SK-N-SH treated with all-trans-retinoic acid at 6 μM for 48 hours (cell line): ENCODE measurements around the gene CMTR1.

Experiments used
- ISL1 ChIP-seq: fragments of 250-450 bp; sonication (Bioruptor Pico); IDR thresholded peaks from 2 replicates; pipeline ENCODE4 v2.1.2; 2022; ENCODE audit warnings: mild to moderate bottlenecking, moderate library complexity
- TCF4 ChIP-seq: fragments of 250-450 bp; sonication (Bioruptor Pico); IDR thresholded peaks from 2 replicates; pipeline ENCODE4 v1.8.0; 2021; ENCODE audit warnings: mild to moderate bottlenecking, moderate library complexity, borderline replicate concordance
- ZFP30 ChIP-seq: fragments of 450-650 bp; formaldehyde crosslinking; IDR thresholded peaks from 2 replicates; pipeline ENCODE4 v1.5.0; 2022; ENCODE audit warnings: mild to moderate bottlenecking, moderate library complexity

GRCh38 chr6:37451441-37452193, 18.6 kb downstream of the CMTR1 start:
- no peak for TF ChIP-seq ZFP30 (CRISPR knock-in tag)
- TF ChIP-seq TCF4 (CRISPR knock-in tag): peak; percentile 64
- no peak for TF ChIP-seq ISL1 (CRISPR knock-in tag)
